Osteoblast (primary cell): ENCODE data around the gene HMGA1. TPM values are rescaled to one million over a fixed set of nuclear protein-coding genes. Genes with fewer than 3 reads are reported as not detected.
"Not testable (repeated sequence)": the region's sequence is repeated elsewhere in the genome, so short reads cannot be mapped to it uniquely, and the experiment has no call there.

Experiments used
- DNase-seq: peaks from one replicate; pipeline ENCODE4 v3.0.0; 2011; ENCODE audit warnings: low spot score, mixed read lengths; ENCODE audit not compliant: insufficient read length; ENCODE audit errors: missing footprints
- H2AFZ ChIP-seq: 2 replicates; pipeline ENCODE4 v1.6.0; 2011; ENCODE audit warnings: mild to moderate bottlenecking, low read length
- H3K27ac ChIP-seq: 2 replicates; pipeline ENCODE4 v1.5.1; 2011; ENCODE audit warnings: mild to moderate bottlenecking, low read depth, low read length, moderate library complexity
- H3K27me3 ChIP-seq: 2 replicates; pipeline ENCODE4 v1.6.0; 2012; ENCODE audit warnings: mild to moderate bottlenecking, control low read depth, inconsistent platforms, low read length, moderate library complexity; ENCODE audit not compliant: insufficient read depth
- H3K36me3 ChIP-seq: 2 replicates; pipeline ENCODE4 v1.5.1; 2011; ENCODE audit warnings: mild to moderate bottlenecking, low read length, control low read depth, moderate library complexity; ENCODE audit not compliant: insufficient read depth
- H3K4me1 ChIP-seq: 2 replicates; pipeline ENCODE4 v1.5.1; 2011; ENCODE audit warnings: mild to moderate bottlenecking, low read length, control low read depth, moderate library complexity; ENCODE audit not compliant: insufficient read depth
- H3K4me2 ChIP-seq: 2 replicates; pipeline ENCODE4 v1.6.0; 2011; ENCODE audit warnings: mild to moderate bottlenecking, low read length; ENCODE audit not compliant: insufficient read depth
- H3K4me3 ChIP-seq: fragments of 200-600 bp; sonication (generic); 3 replicates; pipeline ENCODE4 v1.5.1; 2012; ENCODE audit warnings: mild to moderate bottlenecking, low read length, inconsistent platforms; ENCODE audit not compliant: insufficient read depth
- H3K79me2 ChIP-seq: 2 replicates; pipeline ENCODE4 v1.6.0; 2012; ENCODE audit warnings: mild to moderate bottlenecking, low read length, control low read depth, inconsistent platforms; ENCODE audit not compliant: insufficient read depth
- H3K9me3 ChIP-seq: 2 replicates; pipeline ENCODE4 v1.5.1; 2011; ENCODE audit warnings: low read depth, low read length, control low read depth
- H4K20me1 ChIP-seq: 2 replicates; pipeline ENCODE4 v1.6.0; 2012; ENCODE audit warnings: mild to moderate bottlenecking, low read length, control low read depth; ENCODE audit not compliant: insufficient read depth
- CTCF ChIP-seq: IDR thresholded peaks from 2 replicates; pipeline ENCODE4 v1.5.1; 2011; ENCODE audit warnings: mild to moderate bottlenecking, low read depth, low read length, moderate library complexity; ENCODE audit errors: extremely low read depth
- total RNA-seq: library from RNA; depleted of rRNA; stranded (reverse); fragments of >200 nt; gene quantifications from 2 replicates; pipeline ENCODE4 v1.2.3, GENCODE V29; 2012

HMGA1 gene
- total RNA-seq, 1 donor = 59.4 TPM

GRCh38 chr6:34248727-34249468 is 12.2 kb downstream of the HMGA1 start, which contains the start of gene SMIM29:
TSS of gene SMIM29 (minus strand) at chr6:34249006. CDS start at chr6:34247791, 1,215 bp downstream.
- peaks cover 4% of the 10 kb centered on the region for H3K36me3 ChIP-seq
- H3K9me3 ChIP-seq = no peaks in the 10 kb centered on the region
- peak; percentile 67 for TF ChIP-seq CTCF
- peaks cover 18% of the 10 kb centered on the region for H3K79me2 ChIP-seq
- H3K27me3 ChIP-seq = no peaks in the 10 kb centered on the region
- H3K4me1 ChIP-seq = peaks cover 24% of the 10 kb centered on the region
- H3K4me2 ChIP-seq = peak within 1 kb of the TSS; percentile 99
- peak within 1 kb of the TSS; percentile 98 for H2AFZ ChIP-seq
- peak within 1 kb of the TSS; percentile 94 for H3K4me3 ChIP-seq
- DNase-seq = peak; percentile 99
- peak within 1 kb of the TSS; percentile 80 for H3K27ac ChIP-seq
- H4K20me1 ChIP-seq = peaks cover 8% of the 10 kb centered on the region

GRCh38 chr6:34249469-34250261 is 13.0 kb downstream of the HMGA1 start:
- Histone ChIP-seq H3K27me3 (no peaks in the 10 kb centered on the region), H3K4me3 (peak overlapping the region; percentile 94), H3K9me3 (no peaks in the 10 kb centered on the region), H3K79me2 (peaks cover 18% of the 10 kb centered on the region), H3K27ac (peak overlapping the region; percentile 63), H3K36me3 (peaks cover 4% of the 10 kb centered on the region), H2AFZ (peak overlapping the region; percentile 98), H3K4me1 (peaks cover 17% of the 10 kb centered on the region), H3K4me2 (peak overlapping the region; percentile 99), H4K20me1 (peaks cover 4% of the 10 kb centered on the region)
- TF ChIP-seq CTCF = no peak
- no peak for DNase-seq

GRCh38 chr6:34252395-34252794 is 15.7 kb downstream of the HMGA1 start:
- H4K20me1 ChIP-seq, H2AFZ ChIP-seq, DNase-seq, H3K4me2 ChIP-seq, H3K4me1 ChIP-seq, H3K36me3 ChIP-seq, H3K9me3 ChIP-seq, H3K27me3 ChIP-seq, H3K27ac ChIP-seq, H3K4me3 ChIP-seq: not testable (repeated sequence)
- H3K79me2 ChIP-seq = peaks cover 18% of the 10 kb centered on the region

- H3K79me2 ChIP-seq = no peaks in the 10 kb centered on the region
- H3K9me3 ChIP-seq = no peaks in the 10 kb centered on the region
- no peaks in the 10 kb centered on the region for H4K20me1 ChIP-seq
- H3K4me2 ChIP-seq = no peak overlapping the region
- H3K36me3 ChIP-seq = no peaks in the 10 kb centered on the region
- no peaks in the 10 kb centered on the region for H3K27me3 ChIP-seq
- H3K4me3 ChIP-seq = no peak overlapping the region
- no peak for DNase-seq
- H2AFZ ChIP-seq = no peak overlapping the region
- H3K4me1 ChIP-seq = no peaks in the 10 kb centered on the region
- no peak for TF ChIP-seq CTCF
- H3K27ac ChIP-seq = no peak overlapping the region
Measured at GRCh38 chr6:34259529-34260069, 22.9 kb downstream of the HMGA1 start.
